B cell (primary cell): ENCODE data around the gene KRTAP5-8.
"Not testable (repeated sequence)": the region's sequence is repeated elsewhere in the genome, so short reads cannot be mapped to it uniquely, and the experiment has no call there.

Source experiments
- CTCF ChIP-seq: fragments of 200-600 bp; IDR thresholded peaks from one replicate; pipeline ENCODE4 v1.8.0; 2022; ENCODE audit warnings: antibody characterized with exemption, mild to moderate bottlenecking
- EZH2 ChIP-seq: IDR thresholded peaks from 2 replicates; pipeline ENCODE4 v1.6.1; 2012; ENCODE audit warnings: borderline replicate concordance, low read depth, mild to moderate bottlenecking, moderate library complexity, low read length; ENCODE audit not compliant: insufficient read depth, poor library complexity, severe bottlenecking

DNA sequence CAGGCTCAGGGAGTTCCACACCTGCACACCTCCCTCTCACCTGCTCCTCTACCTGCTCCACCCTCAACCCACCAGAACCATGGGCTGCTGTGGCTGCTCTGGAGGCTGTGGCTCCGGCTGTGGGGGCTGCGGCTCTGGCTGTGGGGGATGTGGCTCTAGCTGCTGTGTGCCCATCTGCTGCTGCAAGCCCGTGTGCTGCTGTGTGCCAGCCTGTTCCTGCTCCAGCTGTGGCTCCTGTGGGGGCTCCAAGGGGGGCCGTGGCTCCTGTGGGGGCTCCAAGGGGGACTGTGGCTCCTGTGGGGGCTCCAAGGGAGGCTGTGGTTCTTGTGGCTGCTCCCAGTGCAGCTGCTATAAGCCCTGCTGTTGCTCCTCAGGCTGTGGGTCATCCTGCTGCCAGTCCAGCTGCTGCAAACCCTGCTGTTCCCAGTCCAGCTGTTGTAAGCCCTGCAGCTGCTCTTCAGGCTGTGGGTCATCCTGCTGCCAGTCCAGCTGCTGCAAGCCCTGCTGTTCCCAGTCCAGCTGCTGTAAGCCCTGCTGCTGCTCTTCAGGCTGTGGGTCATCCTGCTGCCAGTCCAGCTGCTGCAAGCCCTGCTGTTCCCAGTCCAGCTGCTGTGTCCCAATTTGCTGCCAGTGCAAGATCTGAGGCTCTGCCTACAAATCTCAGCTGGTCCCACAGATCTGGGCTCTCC is at the start of gene KRTAP5-8:
- not testable (repeated sequence) for TF ChIP-seq EZH2, CTCF
